Bone marrow (tissue), 2 donors: ENCODE measurements around the gene NPAS4.
"Not testable (repeated sequence)": the region's sequence is repeated elsewhere in the genome, so short reads cannot be mapped to it uniquely, and the experiment has no call there.

ENCODE experiments used
- DNase-seq, 2 donors: peaks; one replicate each; lab custom pipeline; 2025; lab: John Stamatoyannopoulos, UW

NPAS4 gene

GRCh38 chr11:66420671-66421476 lies at the start of gene NPAS4:
Gene NPAS4, plus strand, starts transcription at chr11:66421035. Its CDS starts 145 bp downstream, at chr11:66421180.
- no peak for DNase-seq

GRCh38 chr11:66371627-66372415 lies 49.0 kb upstream of the NPAS4 start, which contains the start of gene SLC29A2:
Gene SLC29A2, minus strand, starts transcription at chr11:66371760. Its CDS starts 169 bp downstream, at chr11:66371591.
- no peak for DNase-seq

- no peak for DNase-seq
These were observed 47.6 kb upstream of the NPAS4 start for GRCh38 chr11:66373265-66373664.

DNA sequence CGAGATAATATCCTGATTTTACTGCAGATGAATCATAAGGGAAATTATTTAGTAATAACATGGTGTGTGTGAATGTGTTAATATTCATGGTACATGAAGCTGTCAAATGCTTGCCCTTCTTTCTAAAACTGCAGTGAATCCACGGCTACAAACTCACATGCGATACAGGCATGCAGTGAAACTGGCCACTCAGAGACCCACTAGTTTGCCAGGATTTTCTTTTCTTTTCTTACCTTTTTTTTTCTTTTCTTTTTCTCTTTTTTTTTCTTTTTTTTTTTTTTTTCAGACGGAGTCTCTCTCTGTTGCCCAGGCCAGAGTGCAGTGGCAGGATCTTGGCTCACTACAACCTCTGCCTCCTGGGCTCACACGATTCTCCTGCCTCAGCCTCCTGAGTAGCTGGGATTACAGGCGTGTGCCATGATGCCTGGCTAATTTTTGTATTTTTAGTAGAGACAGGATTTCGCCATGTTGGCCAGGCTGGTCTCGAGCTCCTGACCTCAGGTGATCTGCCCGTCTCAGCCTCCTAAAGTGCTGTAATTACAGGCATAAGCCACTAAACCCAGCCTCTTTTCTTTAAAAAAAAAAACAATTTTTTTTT lies 47.0 kb upstream of the NPAS4 start:
- DNase-seq = not testable (repeated sequence)

- not testable (repeated sequence) for DNase-seq
These were observed 40.6 kb upstream of the NPAS4 start for GRCh38 chr11:66380264-66380663.

DNA sequence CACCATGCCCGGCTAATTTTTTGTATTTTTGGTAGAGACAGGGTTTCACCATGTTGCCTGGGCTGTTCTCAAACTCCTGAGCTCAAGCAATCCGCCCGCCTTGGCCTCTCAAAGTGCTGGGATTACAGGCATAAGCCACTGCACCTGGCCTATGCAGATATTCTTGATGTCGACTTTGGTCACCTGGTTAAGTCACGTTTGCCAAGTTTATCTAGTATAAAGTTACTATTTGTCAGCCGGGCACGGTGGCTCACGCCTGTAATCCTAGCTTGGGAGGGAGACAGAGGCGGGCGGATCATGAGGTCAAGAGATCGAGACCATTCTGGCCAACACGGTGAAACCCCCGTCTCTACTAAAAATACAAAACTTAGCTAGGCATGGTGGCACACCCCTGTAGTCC lies 36.5 kb upstream of the NPAS4 start:
- DNase-seq = not testable (repeated sequence)

DNA sequence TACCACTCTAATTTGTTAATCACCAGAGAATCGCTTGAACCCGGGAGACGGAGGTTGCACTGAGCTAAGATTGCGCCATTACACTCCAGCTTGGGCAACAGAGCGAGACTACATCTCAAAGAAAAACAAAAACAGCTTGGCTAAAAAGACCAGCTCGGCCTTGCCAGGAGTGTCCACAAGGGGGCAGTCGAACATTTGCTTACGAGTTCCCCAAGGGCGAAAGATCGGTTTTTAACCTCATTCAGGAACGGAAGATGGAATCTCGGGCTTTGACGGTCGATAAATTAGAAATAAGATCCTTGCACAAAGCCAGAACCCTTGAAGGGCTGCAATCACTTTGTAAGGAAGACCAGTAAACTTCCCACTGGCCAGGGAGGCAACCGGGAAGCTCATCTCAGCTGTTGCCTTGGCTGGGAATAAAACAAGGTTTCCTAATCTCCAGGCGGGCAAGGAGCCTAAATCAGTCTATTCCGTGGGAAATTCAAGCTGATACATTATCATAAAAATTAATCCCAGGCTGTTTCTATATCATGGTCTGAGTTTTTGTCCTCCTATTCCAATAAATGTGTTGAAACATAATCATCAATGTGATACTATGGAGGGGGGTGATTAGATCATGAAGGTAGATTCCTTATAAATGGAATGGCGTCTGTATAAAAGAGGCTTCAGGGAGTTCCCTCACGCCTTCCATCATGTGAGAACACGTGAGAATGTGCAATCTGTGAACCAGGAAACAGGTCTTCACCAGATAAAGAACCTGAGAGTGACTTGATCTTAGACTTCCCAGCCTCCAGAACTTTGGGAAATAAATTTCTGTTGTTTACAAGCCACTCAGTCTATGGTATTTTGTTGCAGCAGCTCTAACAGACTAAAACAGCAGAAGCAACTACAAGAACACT lies 34.4 kb upstream of the NPAS4 start:
- DNase-seq = peak; percentile 28 to 40

- peak; percentile 4 to 66 for DNase-seq
These were observed 32.0 kb upstream of the NPAS4 start for GRCh38 chr11:66388780-66389386.

- no peak for DNase-seq
These were observed 29.5 kb upstream of the NPAS4 start for GRCh38 chr11:66391322-66391721.

DNA sequence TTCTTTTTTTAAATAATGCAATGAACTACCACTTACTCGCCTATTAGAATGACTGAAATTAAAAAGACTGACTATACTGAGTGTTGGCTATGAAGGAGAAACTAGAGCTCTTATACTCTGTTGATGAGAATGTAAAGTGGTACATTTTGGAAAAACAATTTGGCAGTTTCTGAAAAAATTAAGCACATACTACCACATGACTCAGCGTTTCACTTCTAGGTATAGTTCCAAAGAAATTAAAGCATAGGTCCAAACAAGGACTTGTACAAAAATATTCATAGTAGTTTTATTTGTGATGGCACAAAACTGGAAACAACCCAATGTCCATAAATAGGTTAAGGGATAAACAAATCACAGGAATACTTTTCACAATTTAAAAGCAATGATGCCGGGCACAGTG lies 26.9 kb upstream of the NPAS4 start:
- no peak for DNase-seq

GRCh38 chr11:66407651-66408050 lies 13.2 kb upstream of the NPAS4 start:
- no peak for DNase-seq

DNA sequence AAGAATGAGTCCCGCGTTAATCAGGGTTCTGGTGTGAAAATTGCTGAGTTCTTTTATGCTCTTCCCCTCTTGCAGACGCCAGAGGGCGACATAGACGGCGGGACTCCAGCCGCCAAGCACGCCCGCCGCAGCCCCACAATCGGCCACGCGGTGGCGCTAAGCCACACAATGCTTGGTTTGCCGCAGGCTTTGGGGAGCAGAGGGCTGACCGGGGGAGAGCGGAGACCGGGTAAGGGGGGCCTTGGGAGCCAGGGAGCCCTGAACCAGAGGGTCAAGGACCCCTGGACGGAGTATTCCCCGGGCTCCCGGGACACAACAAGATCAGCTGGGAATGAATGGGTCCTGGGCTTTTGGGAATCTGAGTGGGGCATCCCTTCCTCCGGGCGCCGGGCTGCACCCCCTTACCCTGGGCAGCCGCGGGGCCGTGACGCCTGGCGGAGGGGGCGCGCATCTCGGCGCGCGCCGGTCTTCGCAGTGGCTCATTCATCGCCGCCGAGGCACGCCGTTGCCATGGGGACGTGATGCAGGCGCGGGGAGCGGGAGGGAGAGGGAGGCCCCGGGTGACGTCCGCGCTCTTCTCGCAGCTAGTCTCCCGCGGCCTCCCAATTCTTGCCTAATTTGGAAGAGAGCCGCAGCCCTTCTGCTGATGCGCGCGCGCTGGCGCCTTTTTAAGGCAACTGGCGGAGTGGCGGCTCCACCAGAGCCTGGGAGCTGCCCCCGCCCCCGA lies 12.2 kb upstream of the NPAS4 start:
- peak; percentile 74 to 83 for DNase-seq

GRCh38 chr11:66409226-66409625 lies 11.6 kb upstream of the NPAS4 start:
- DNase-seq = no peak

GRCh38 chr11:66410191-66410590 lies 10.6 kb upstream of the NPAS4 start:
- DNase-seq = no peak

- no peak for DNase-seq
These were observed 9.5 kb upstream of the NPAS4 start for GRCh38 chr11:66411323-66411722.

DNA sequence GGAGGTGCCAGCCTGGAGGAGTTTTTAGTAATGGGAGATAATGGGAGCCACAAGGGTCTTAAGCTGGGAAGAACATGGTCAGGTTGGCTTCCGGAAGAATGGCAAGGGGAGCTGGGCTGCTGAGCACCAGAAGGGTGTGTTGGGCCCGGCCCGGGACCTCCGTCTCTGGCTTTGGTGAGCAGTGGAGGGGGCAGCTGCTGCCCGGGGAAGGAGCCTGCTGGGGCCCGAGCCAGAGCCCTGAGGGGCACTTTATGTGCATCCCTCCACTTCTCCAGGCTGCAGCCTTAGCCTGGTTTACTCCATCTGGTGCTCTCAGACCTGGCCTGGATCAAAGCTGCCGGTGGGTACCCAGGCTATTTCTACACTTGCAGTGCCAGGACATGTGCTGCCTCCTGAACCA lies 8.7 kb upstream of the NPAS4 start:
- no peak for DNase-seq

- no peak for DNase-seq
These were observed 7.7 kb upstream of the NPAS4 start for GRCh38 chr11:66413167-66413566.

GRCh38 chr11:66414120-66414934 lies 6.5 kb upstream of the NPAS4 start:
- DNase-seq = no peak

DNA sequence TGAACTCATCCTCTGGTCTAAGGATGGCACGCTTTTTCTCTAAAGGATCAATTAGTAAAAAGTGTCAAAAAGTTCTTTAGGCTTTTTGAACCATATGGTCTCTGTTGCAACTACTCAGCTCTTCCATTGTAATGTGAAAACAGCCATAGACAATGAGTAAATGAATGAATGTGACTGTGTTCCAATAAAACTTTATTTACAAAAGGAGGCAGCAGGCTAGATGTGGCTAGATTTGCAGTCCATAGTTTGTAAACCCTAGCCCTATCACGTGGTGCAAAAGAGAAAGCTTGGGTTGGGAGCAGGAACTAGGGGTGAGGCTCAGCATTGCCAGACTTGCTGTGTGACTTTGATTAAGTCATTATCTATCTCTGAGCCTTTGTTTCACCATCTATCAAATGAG lies 5.4 kb upstream of the NPAS4 start:
- DNase-seq = no peak

- DNase-seq = no peak
These were observed 3.8 kb upstream of the NPAS4 start for GRCh38 chr11:66417000-66417399.
